ENCODE data around the gene SHC2. TPM values are rescaled to one million over a fixed set of nuclear protein-coding genes. Genes with fewer than 3 reads are reported as not detected.

The SHC2 gene
- total RNA-seq, 1 donor from 2014 or later, result 35.4 TPM

- Mint-ChIP-seq H3K36me3 (peaks cover 4% of the 10 kb centered on the region), H3K27ac (no peak overlapping the region), H3K9me3 (no peaks in the 10 kb centered on the region), H3K27me3 (no peaks in the 10 kb centered on the region), H3K4me1 (ENCODE audit: unreplicated experiment) (peaks cover 4% of the 10 kb centered on the region), H3K4me3 (no peak overlapping the region)
- no peak for TF ChIP-seq CTCF (conservative IDR thresholded peaks at IDR 0.05)
- DNase-seq (ENCODE audit: extremely low spot score, unreplicated experiment), result no peak
These were observed 24.4 kb downstream of the SHC2 start for GRCh38 chr19:436413-436950.

GRCh38 chr19:435707-436412 lies 25.0 kb downstream of the SHC2 start:
- H3K4me1 Mint-ChIP-seq (ENCODE audit: unreplicated experiment), result peaks cover 4% of the 10 kb centered on the region
- no peaks in the 10 kb centered on the region for H3K9me3 Mint-ChIP-seq
- H3K4me3 Mint-ChIP-seq, result no peak overlapping the region
- peaks cover 4% of the 10 kb centered on the region for H3K36me3 Mint-ChIP-seq
- TF ChIP-seq CTCF (conservative IDR thresholded peaks at IDR 0.05), result no peak
- no peaks in the 10 kb centered on the region for H3K27me3 Mint-ChIP-seq
- no peak overlapping the region for H3K27ac Mint-ChIP-seq
- no peak for DNase-seq (ENCODE audit: extremely low spot score, unreplicated experiment)

GRCh38 chr19:435056-435706 lies 25.7 kb downstream of the SHC2 start:
- Mint-ChIP-seq H3K27me3 (no peaks in the 10 kb centered on the region), H3K4me3 (no peak overlapping the region), H3K27ac (no peak overlapping the region), H3K36me3 (peaks cover 8% of the 10 kb centered on the region), H3K9me3 (no peaks in the 10 kb centered on the region), H3K4me1 (ENCODE audit: unreplicated experiment) (peaks cover 4% of the 10 kb centered on the region)
- no peak for TF ChIP-seq CTCF (conservative IDR thresholded peaks at IDR 0.05)
- no peak for DNase-seq (ENCODE audit: extremely low spot score, unreplicated experiment)

- TF ChIP-seq CTCF (conservative IDR thresholded peaks at IDR 0.05), result no peak
- Mint-ChIP-seq H3K4me1 (ENCODE audit: unreplicated experiment) (peaks cover 4% of the 10 kb centered on the region), H3K36me3 (peaks cover 11% of the 10 kb centered on the region), H3K27ac (no peak overlapping the region), H3K9me3 (no peaks in the 10 kb centered on the region), H3K4me3 (no peak overlapping the region), H3K27me3 (no peaks in the 10 kb centered on the region)
- DNase-seq (ENCODE audit: extremely low spot score, unreplicated experiment), result no peak
These were observed 26.5 kb downstream of the SHC2 start for GRCh38 chr19:434152-434960.

- TF ChIP-seq CTCF (conservative IDR thresholded peaks at IDR 0.05), result no peak
These were observed 30.1 kb downstream of the SHC2 start for GRCh38 chr19:430701-431100.

More at GRCh38 chr19:430701-431100, 30.1 kb downstream of the SHC2 start:
- Mint-ChIP-seq H3K27ac (no peak overlapping the region), H3K27me3 (no peaks in the 10 kb centered on the region), H3K9me3 (no peaks in the 10 kb centered on the region), H3K4me1 (ENCODE audit: unreplicated experiment) (no peaks in the 10 kb centered on the region), H3K4me3 (no peak overlapping the region), H3K36me3 (peaks cover 18% of the 10 kb centered on the region)
- DNase-seq (ENCODE audit: extremely low spot score, unreplicated experiment), result no peak

Data from type B pancreatic cell (in vitro differentiated cells).